ENCODE measurements around the gene PPP1R13B.

PPP1R13B gene

GRCh38 chr14:103773521-103773920, 73.9 kb downstream of the PPP1R13B start:
- no peak for DNase-seq

GRCh38 chr14:103772078-103772712, 75.2 kb downstream of the PPP1R13B start:
- no peak for DNase-seq

- DNase-seq: no peak
These were observed 76.5 kb downstream of the PPP1R13B start for GRCh38 chr14:103770902-103771301.

- DNase-seq: no peak
These were observed 76.9 kb downstream of the PPP1R13B start for GRCh38 chr14:103770500-103770899.

- DNase-seq: no peak
These were observed 80.0 kb downstream of the PPP1R13B start for GRCh38 chr14:103767336-103767894.

GRCh38 chr14:103765526-103765925, 81.8 kb downstream of the PPP1R13B start:
- DNase-seq: no peak

- DNase-seq: peak; percentile 51
These were observed 83.5 kb downstream of the PPP1R13B start for GRCh38 chr14:103763730-103764488.

- DNase-seq: no peak
These were observed 84.8 kb downstream of the PPP1R13B start for GRCh38 chr14:103762541-103762940.

- no peak for DNase-seq
These were observed 85.3 kb downstream of the PPP1R13B start for GRCh38 chr14:103762036-103762435.

GRCh38 chr14:103758059-103758776, 89.2 kb downstream of the PPP1R13B start:
- no peak for DNase-seq

GRCh38 chr14:103755060-103755459, 92.3 kb downstream of the PPP1R13B start:
- no peak for DNase-seq

GRCh38 chr14:103753774-103754173, 93.6 kb downstream of the PPP1R13B start:
- DNase-seq: no peak

- no peak for DNase-seq
These were observed 97.5 kb downstream of the PPP1R13B start for GRCh38 chr14:103749860-103750259.

GRCh38 chr14:103749452-103749851, 97.9 kb downstream of the PPP1R13B start:
- no peak for DNase-seq

- DNase-seq: peak; percentile 11
These were observed 98.9 kb downstream of the PPP1R13B start for GRCh38 chr14:103748534-103748857.

GRCh38 chr14:103746701-103747100, 100.7 kb downstream of the PPP1R13B start:
- DNase-seq: no peak

- DNase-seq: no peak
These were observed 102.0 kb downstream of the PPP1R13B start for GRCh38 chr14:103745424-103745823.

GRCh38 chr14:103744621-103745395, 102.6 kb downstream of the PPP1R13B start:
- DNase-seq: no peak

GRCh38 chr14:103743691-103744090, 103.7 kb downstream of the PPP1R13B start:
- no peak for DNase-seq

- DNase-seq: no peak
These were observed 104.7 kb downstream of the PPP1R13B start for GRCh38 chr14:103742499-103743255.

GRCh38 chr14:103741876-103742275, 105.5 kb downstream of the PPP1R13B start:
- no peak for DNase-seq
